DND-41 (cell line): Measurements from ENCODE around the gene PRRG1.

Experiments
- ATAC-seq: fragments of 200-7000 bp; cut with Tn5 transposase; 3 replicates; pipeline ENCODE4 v1.9.1; 2021; ENCODE audit warnings: low read depth; ENCODE audit not compliant: insufficient read depth
- DNase-seq: peaks from one replicate; pipeline ENCODE4 v3.0.0-alpha.2; 2020
- H2AFZ ChIP-seq: 2 replicates; pipeline ENCODE4 v1.6.0; 2012; ENCODE audit warnings: low read depth, low read length
- H3K27ac ChIP-seq: 2 replicates; pipeline ENCODE4 v1.5.1; 2012; ENCODE audit warnings: low read length, inconsistent platforms
- H3K27me3 ChIP-seq: fragments of 200-600 bp; sonication (generic); 2 replicates; pipeline ENCODE4 v1.6.0; 2012; ENCODE audit warnings: low read length, mild to moderate bottlenecking, inconsistent platforms; ENCODE audit not compliant: insufficient read depth, poor library complexity
- H3K36me3 ChIP-seq: 2 replicates; pipeline ENCODE4 v1.5.1; 2012; ENCODE audit warnings: low read length, inconsistent platforms; ENCODE audit not compliant: insufficient read depth
- H3K4me1 ChIP-seq: 2 replicates; pipeline ENCODE4 v1.5.1; 2012; ENCODE audit warnings: mild to moderate bottlenecking, low read length; ENCODE audit not compliant: insufficient read depth
- H3K4me2 ChIP-seq: 2 replicates; pipeline ENCODE4 v1.6.0; 2012; ENCODE audit warnings: mild to moderate bottlenecking, moderate library complexity, low read length, inconsistent platforms; ENCODE audit not compliant: insufficient read depth
- H3K4me3 ChIP-seq, 2 experiments: fragments of 200-600 bp in 1 of 2; shearing (Covaris generic) in 1 of 2; 2 replicates each; pipeline ENCODE4 v1.5.1; 2012 to 2016; ENCODE audit warnings: inconsistent platforms in 2 of 2, low read length in 2 of 2, mild to moderate bottlenecking in 2 of 2, low read depth in 1 of 2, moderate library complexity in 1 of 2
- H3K79me2 ChIP-seq: 2 replicates; pipeline ENCODE4 v1.6.0; 2012; ENCODE audit warnings: low read length, inconsistent platforms; ENCODE audit not compliant: insufficient read depth
- H3K9ac ChIP-seq: 2 replicates; pipeline ENCODE4 v1.6.0; 2012; ENCODE audit warnings: low read depth, mild to moderate bottlenecking, inconsistent platforms, low read length, moderate library complexity
- H3K9me3 ChIP-seq: 2 replicates; pipeline ENCODE4 v1.5.1; 2012; ENCODE audit warnings: low read length, moderate library complexity, mild to moderate bottlenecking, inconsistent platforms; ENCODE audit not compliant: insufficient read depth, severe bottlenecking
- H4K20me1 ChIP-seq: 2 replicates; pipeline ENCODE4 v1.6.0; 2012; ENCODE audit warnings: low read length; ENCODE audit not compliant: insufficient read depth
- CTCF ChIP-seq: IDR thresholded peaks from 2 replicates; pipeline ENCODE4 v1.5.1; 2012; ENCODE audit warnings: borderline replicate concordance, low read length, moderate library complexity, mild to moderate bottlenecking; ENCODE audit not compliant: poor library complexity, severe bottlenecking; ENCODE audit errors: extremely low read depth
- EZH2 ChIP-seq: IDR thresholded peaks from 3 replicates; pipeline ENCODE4 v1.6.1; 2012; ENCODE audit warnings: borderline replicate concordance, low read depth, mild to moderate bottlenecking, moderate library complexity, low read length, inconsistent platforms; ENCODE audit not compliant: severe bottlenecking

PRRG1 gene

GRCh38 chrX:37388413-37388812 lies 39.2 kb downstream of the PRRG1 start:
- Histone ChIP-seq H4K20me1 (no peaks in the 10 kb centered on the region), H3K27me3 (no peaks in the 10 kb centered on the region), H3K4me2 (no peak overlapping the region), H3K4me1 (no peaks in the 10 kb centered on the region), H3K36me3 (no peaks in the 10 kb centered on the region), H3K27ac (no peak overlapping the region), H3K4me3 (no peak overlapping the region), H3K79me2 (no peaks in the 10 kb centered on the region), H3K9ac (no peak overlapping the region), H2AFZ (no peak overlapping the region), H3K9me3 (no peaks in the 10 kb centered on the region)
- ATAC-seq: no peak
- DNase-seq: no peak
- no peak for TF ChIP-seq CTCF
- TF ChIP-seq EZH2: no peak

GRCh38 chrX:37405956-37406355 lies 56.8 kb downstream of the PRRG1 start:
- H3K9me3 ChIP-seq: no peaks in the 10 kb centered on the region
- H3K4me3 ChIP-seq: no peak overlapping the region
- no peak overlapping the region for H3K9ac ChIP-seq
- DNase-seq: no peak
- ATAC-seq: no peak
- H3K27me3 ChIP-seq: no peaks in the 10 kb centered on the region
- TF ChIP-seq EZH2 (no peak), CTCF (no peak)
- H3K79me2 ChIP-seq: no peaks in the 10 kb centered on the region
- no peak overlapping the region for H3K27ac ChIP-seq
- no peaks in the 10 kb centered on the region for H3K36me3 ChIP-seq
- no peaks in the 10 kb centered on the region for H3K4me1 ChIP-seq
- no peak overlapping the region for H3K4me2 ChIP-seq
- no peaks in the 10 kb centered on the region for H4K20me1 ChIP-seq
- H2AFZ ChIP-seq: no peak overlapping the region

GRCh38 chrX:37407736-37408135 lies 58.6 kb downstream of the PRRG1 start:
- Histone ChIP-seq H3K9me3 (no peaks in the 10 kb centered on the region), H3K4me2 (no peak overlapping the region), H2AFZ (no peak overlapping the region), H3K27me3 (no peaks in the 10 kb centered on the region), H3K9ac (no peak overlapping the region), H3K79me2 (no peaks in the 10 kb centered on the region), H3K27ac (no peak overlapping the region), H3K4me3 (no peak overlapping the region), H4K20me1 (no peaks in the 10 kb centered on the region), H3K36me3 (no peaks in the 10 kb centered on the region), H3K4me1 (no peaks in the 10 kb centered on the region)
- no peak for DNase-seq
- no peak for ATAC-seq
- TF ChIP-seq CTCF (no peak), EZH2 (no peak)

- no peaks in the 10 kb centered on the region for H3K36me3 ChIP-seq
- no peak overlapping the region for H3K9ac ChIP-seq
- H3K4me1 ChIP-seq: no peaks in the 10 kb centered on the region
- H3K4me2 ChIP-seq: no peak overlapping the region
- H3K9me3 ChIP-seq: no peaks in the 10 kb centered on the region
- H4K20me1 ChIP-seq: no peaks in the 10 kb centered on the region
- DNase-seq (no peak), ATAC-seq (no peak)
- no peak overlapping the region for H2AFZ ChIP-seq
- no peak overlapping the region for H3K4me3 ChIP-seq
- H3K27ac ChIP-seq: no peak overlapping the region
- no peak for TF ChIP-seq EZH2
- no peak for TF ChIP-seq CTCF
- no peaks in the 10 kb centered on the region for H3K27me3 ChIP-seq
- no peaks in the 10 kb centered on the region for H3K79me2 ChIP-seq
These were observed 60.1 kb downstream of the PRRG1 start for GRCh38 chrX:37409278-37409677.
